H1 (cell line): Measurements from ENCODE around the gene RALY. TPM values are rescaled to one million over a fixed set of nuclear protein-coding genes. Genes with fewer than 3 reads are reported as not detected.

Experiments used
- CEBPB ChIP-seq: IDR thresholded peaks from 2 replicates; pipeline ENCODE4 v1.6.1; 2012; ENCODE audit warnings: low read depth, low read length
- CHD1 ChIP-seq: IDR thresholded peaks from 2 replicates; pipeline ENCODE4 v1.6.1; 2012; ENCODE audit warnings: low read depth, low read length, improper control_type of control experiment
- CREB1 ChIP-seq: IDR thresholded peaks from 2 replicates; pipeline ENCODE4 v1.6.1; 2012; ENCODE audit warnings: inconsistent platforms
- POLR2AphosphoS5 ChIP-seq: IDR thresholded peaks from 2 replicates; pipeline ENCODE4 v1.6.1; 2011; ENCODE audit warnings: low read depth, low read length
- POU5F1 ChIP-seq: IDR thresholded peaks from 2 replicates; pipeline ENCODE4 v1.6.1; 2011; ENCODE audit warnings: low read depth, mild to moderate bottlenecking, low read length, moderate library complexity
- SP1 ChIP-seq: IDR thresholded peaks from 2 replicates; pipeline ENCODE4 v1.6.1; 2011; ENCODE audit warnings: low read depth, low read length
- TAF7 ChIP-seq: optimal IDR thresholded peaks from 2 replicates; pipeline ENCODE3; 2011; ENCODE audit warnings: low read depth, mild to moderate bottlenecking, inconsistent platforms, low read length, moderate library complexity, borderline replicate concordance
- TCF12 ChIP-seq: IDR thresholded peaks from 2 replicates; pipeline ENCODE4 v1.6.1; 2011; ENCODE audit warnings: low read depth, mild to moderate bottlenecking, low read length
- ZNF274 ChIP-seq: IDR thresholded peaks from 2 replicates; pipeline ENCODE4 v1.7.0; 2012; ENCODE audit warnings: low read length, borderline replicate concordance; ENCODE audit errors: extremely low read depth
- polyA plus RNA-seq, 7 experiments: library from polyadenylated mRNA; depleted of rRNA in 3 of 7; stranded (reverse) in 5 of 7; unstranded in 2 of 7; fragments of >200 nt in 5 of 7; fragments of 200-250 nt in 2 of 7; gene quantifications; 1 replicate in 5 of 7; 2 replicates in 1 of 7; 4 replicates in 1 of 7; pipeline versions ENCODE4 v1.2.1 to v1.2.3, GENCODE V29; 2011 to 2013; ENCODE audit warnings: missing spikeins in 2 of 7, mixed read lengths in 2 of 7
- total RNA-seq: library from RNA; stranded (reverse); fragmentation: NEBNext Ultra II Directional; extraction: Animal tissue kit (Norgen Biotek cat#: 25700); gene quantifications from 2 replicates; pipeline ENCODE4 v1.2.1, GENCODE V29; 2021
- TF ChIP-seq, protein P1 (sequence below): fragments of 300-600 bp; sonication (generic); IDR thresholded peaks from 2 replicates; pipeline ENCODE4 v1.7.1; 2012; ENCODE audit warnings: low read length, moderate library complexity, mild to moderate bottlenecking, inconsistent platforms; ENCODE audit not compliant: insufficient replicate concordance

RALY gene
- total and polyA plus RNA-seq, 2 of the 8 experiments (the other 6 are each of a cell fraction or from before 2014, with no cell fraction given) = 133 to 148 TPM

DNA sequence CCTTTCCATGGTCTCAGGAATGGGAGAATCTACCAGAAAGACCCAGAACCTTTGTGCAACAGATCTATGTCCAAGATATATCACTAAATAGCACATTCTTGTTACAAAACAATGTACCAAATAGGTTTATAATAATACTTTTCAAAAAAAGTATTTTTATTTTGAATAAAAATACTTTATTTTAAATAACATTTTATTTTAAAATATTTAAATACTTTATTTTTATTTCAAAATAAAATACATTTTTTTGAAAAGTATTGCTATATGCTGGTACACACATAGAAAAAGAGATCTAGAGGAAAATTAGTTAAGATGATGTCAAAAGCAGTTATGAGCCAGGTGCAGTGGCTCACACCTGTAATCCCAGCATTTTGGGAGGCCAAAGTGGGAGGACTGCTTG, 16.8 kb upstream of the RALY start (continued):
- TF ChIP-seq, protein P1, sequence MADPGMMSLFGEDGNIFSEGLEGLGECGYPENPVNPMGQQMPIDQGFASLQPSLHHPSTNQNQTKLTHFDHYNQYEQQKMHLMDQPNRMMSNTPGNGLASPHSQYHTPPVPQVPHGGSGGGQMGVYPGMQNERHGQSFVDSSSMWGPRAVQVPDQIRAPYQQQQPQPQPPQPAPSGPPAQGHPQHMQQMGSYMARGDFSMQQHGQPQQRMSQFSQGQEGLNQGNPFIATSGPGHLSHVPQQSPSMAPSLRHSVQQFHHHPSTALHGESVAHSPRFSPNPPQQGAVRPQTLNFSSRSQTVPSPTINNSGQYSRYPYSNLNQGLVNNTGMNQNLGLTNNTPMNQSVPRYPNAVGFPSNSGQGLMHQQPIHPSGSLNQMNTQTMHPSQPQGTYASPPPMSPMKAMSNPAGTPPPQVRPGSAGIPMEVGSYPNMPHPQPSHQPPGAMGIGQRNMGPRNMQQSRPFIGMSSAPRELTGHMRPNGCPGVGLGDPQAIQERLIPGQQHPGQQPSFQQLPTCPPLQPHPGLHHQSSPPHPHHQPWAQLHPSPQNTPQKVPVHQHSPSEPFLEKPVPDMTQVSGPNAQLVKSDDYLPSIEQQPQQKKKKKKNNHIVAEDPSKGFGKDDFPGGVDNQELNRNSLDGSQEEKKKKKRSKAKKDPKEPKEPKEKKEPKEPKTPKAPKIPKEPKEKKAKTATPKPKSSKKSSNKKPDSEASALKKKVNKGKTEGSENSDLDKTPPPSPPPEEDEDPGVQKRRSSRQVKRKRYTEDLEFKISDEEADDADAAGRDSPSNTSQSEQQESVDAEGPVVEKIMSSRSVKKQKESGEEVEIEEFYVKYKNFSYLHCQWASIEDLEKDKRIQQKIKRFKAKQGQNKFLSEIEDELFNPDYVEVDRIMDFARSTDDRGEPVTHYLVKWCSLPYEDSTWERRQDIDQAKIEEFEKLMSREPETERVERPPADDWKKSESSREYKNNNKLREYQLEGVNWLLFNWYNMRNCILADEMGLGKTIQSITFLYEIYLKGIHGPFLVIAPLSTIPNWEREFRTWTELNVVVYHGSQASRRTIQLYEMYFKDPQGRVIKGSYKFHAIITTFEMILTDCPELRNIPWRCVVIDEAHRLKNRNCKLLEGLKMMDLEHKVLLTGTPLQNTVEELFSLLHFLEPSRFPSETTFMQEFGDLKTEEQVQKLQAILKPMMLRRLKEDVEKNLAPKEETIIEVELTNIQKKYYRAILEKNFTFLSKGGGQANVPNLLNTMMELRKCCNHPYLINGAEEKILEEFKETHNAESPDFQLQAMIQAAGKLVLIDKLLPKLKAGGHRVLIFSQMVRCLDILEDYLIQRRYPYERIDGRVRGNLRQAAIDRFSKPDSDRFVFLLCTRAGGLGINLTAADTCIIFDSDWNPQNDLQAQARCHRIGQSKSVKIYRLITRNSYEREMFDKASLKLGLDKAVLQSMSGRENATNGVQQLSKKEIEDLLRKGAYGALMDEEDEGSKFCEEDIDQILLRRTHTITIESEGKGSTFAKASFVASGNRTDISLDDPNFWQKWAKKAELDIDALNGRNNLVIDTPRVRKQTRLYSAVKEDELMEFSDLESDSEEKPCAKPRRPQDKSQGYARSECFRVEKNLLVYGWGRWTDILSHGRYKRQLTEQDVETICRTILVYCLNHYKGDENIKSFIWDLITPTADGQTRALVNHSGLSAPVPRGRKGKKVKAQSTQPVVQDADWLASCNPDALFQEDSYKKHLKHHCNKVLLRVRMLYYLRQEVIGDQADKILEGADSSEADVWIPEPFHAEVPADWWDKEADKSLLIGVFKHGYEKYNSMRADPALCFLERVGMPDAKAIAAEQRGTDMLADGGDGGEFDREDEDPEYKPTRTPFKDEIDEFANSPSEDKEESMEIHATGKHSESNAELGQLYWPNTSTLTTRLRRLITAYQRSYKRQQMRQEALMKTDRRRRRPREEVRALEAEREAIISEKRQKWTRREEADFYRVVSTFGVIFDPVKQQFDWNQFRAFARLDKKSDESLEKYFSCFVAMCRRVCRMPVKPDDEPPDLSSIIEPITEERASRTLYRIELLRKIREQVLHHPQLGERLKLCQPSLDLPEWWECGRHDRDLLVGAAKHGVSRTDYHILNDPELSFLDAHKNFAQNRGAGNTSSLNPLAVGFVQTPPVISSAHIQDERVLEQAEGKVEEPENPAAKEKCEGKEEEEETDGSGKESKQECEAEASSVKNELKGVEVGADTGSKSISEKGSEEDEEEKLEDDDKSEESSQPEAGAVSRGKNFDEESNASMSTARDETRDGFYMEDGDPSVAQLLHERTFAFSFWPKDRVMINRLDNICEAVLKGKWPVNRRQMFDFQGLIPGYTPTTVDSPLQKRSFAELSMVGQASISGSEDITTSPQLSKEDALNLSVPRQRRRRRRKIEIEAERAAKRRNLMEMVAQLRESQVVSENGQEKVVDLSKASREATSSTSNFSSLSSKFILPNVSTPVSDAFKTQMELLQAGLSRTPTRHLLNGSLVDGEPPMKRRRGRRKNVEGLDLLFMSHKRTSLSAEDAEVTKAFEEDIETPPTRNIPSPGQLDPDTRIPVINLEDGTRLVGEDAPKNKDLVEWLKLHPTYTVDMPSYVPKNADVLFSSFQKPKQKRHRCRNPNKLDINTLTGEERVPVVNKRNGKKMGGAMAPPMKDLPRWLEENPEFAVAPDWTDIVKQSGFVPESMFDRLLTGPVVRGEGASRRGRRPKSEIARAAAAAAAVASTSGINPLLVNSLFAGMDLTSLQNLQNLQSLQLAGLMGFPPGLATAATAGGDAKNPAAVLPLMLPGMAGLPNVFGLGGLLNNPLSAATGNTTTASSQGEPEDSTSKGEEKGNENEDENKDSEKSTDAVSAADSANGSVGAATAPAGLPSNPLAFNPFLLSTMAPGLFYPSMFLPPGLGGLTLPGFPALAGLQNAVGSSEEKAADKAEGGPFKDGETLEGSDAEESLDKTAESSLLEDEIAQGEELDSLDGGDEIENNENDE = no peak
- no peak for TF ChIP-seq TCF12
- no peak for TF ChIP-seq CEBPB
- no peak for TF ChIP-seq SP1
- TF ChIP-seq POLR2AphosphoS5 = no peak
- no peak for TF ChIP-seq ZNF274
- no peak for TF ChIP-seq CHD1
- TF ChIP-seq CREB1 = no peak
- TF ChIP-seq POU5F1 = no peak
- no peak for TF ChIP-seq TAF7
